GM12878 (cell line): ENCODE measurements around the gene VCAN. TPM values are rescaled to one million over a fixed set of nuclear protein-coding genes. Genes with fewer than 3 reads are reported as not detected.

ENCODE experiments used
- ATAC-seq: fragments of 200-7000 bp; cut with Tn5 transposase; 3 replicates; pipeline ENCODE4 v1.9.1; 2020; ENCODE audit warnings: mild to moderate bottlenecking, moderate library complexity
- BruUV-seq: library from RNA; stranded (reverse); fragments of 400-500 nt; replicated peaks from 2 replicates; lab custom pipeline; 2021; lab: Mats Ljungman, UMichigan
- CTCF ChIA-PET: fragments of 300-600 bp; sonication (Branson Sonifier 250); formaldehyde crosslinking; extraction: SDS; loops from one replicate; lab custom pipeline; 2021; ENCODE audit warnings: inconsistent platforms; lab: Yijun Ruan, JAX
- POLR2A ChIA-PET: fragments of 350-600 bp; formaldehyde crosslinking; extraction: SDS; loops from one replicate; lab custom pipeline; 2021; ENCODE audit warnings: inconsistent platforms; lab: Charles Lee
- RAD21 ChIA-PET: fragments of 300-600 bp; sonication (Branson Sonifier 250); formaldehyde crosslinking; loops from one replicate; lab custom pipeline; 2023; ENCODE audit warnings: antibody characterized with exemption; ENCODE audit not compliant: unreplicated experiment; lab: Charles Lee
- SMC1A ChIA-PET: fragments of 300-600 bp; sonication (Branson Sonifier 250); formaldehyde crosslinking; loops from one replicate; lab custom pipeline; 2023; ENCODE audit not compliant: unreplicated experiment, uncharacterized antibody; lab: Charles Lee
- DNase-seq: peaks from one replicate; pipeline ENCODE4 v3.0.0-alpha.2; 2011; ENCODE audit warnings: low read depth, low spot score
- FAIRE-seq: peaks from 3 replicates; lab custom pipeline; 2011; peaks lifted over from hg19 to GRCh38; lab: Jason Lieb, UNC
- H2AFZ ChIP-seq: 2 replicates; pipeline ENCODE4 v1.6.0; 2011; ENCODE audit warnings: low read depth, low read length, control low read depth; ENCODE audit not compliant: control insufficient read depth
- H3K27ac ChIP-seq: 2 replicates; pipeline ENCODE4 v1.5.1; 2011; ENCODE audit warnings: control low read depth; ENCODE audit not compliant: control insufficient read depth, insufficient read depth
- H3K27me3 ChIP-seq, 2 experiments: replicated peaks in 1 of 2; 2 replicates each; pipeline versions ENCODE4 v1.6.0 to v1.6.1; 2011; ENCODE audit warnings: low read length in 1 of 2; ENCODE audit not compliant: control insufficient read depth in 2 of 2, insufficient read depth in 2 of 2
- H3K36me3 ChIP-seq, 2 experiments: 2 replicates each; pipeline ENCODE4 v1.5.1; 2011; ENCODE audit warnings: low read length in 1 of 2; ENCODE audit not compliant: control insufficient read depth in 2 of 2, insufficient read depth in 2 of 2
- H3K4me1 ChIP-seq: 2 replicates; pipeline ENCODE4 v1.6.1; 2011; ENCODE audit warnings: mild to moderate bottlenecking, low read length, moderate library complexity, mixed read lengths; ENCODE audit not compliant: control insufficient read depth, insufficient read depth
- H3K4me2 ChIP-seq: 2 replicates; pipeline ENCODE4 v1.6.0; 2011; ENCODE audit warnings: control low read depth; ENCODE audit not compliant: control insufficient read depth, insufficient read depth
- H3K4me3 ChIP-seq: fragments of 200-600 bp; sonication (generic); 2 replicates; pipeline ENCODE4 v1.5.1; 2016
- H3K79me2 ChIP-seq: 2 replicates; pipeline ENCODE4 v1.6.0; 2011; ENCODE audit warnings: low read length; ENCODE audit not compliant: control insufficient read depth, insufficient read depth
- H3K9ac ChIP-seq: 2 replicates; pipeline ENCODE4 v1.8.0; 2011; ENCODE audit warnings: low read length, control low read depth, mixed read lengths; ENCODE audit not compliant: control insufficient read depth, insufficient read depth
- H3K9me3 ChIP-seq: replicated peaks from 3 replicates; pipeline ENCODE4 v1.5.1; 2011; ENCODE audit warnings: mild to moderate bottlenecking, low read length; ENCODE audit not compliant: control insufficient read depth, insufficient read depth
- H4K20me1 ChIP-seq: 2 replicates; pipeline ENCODE4 v1.6.0; 2011; ENCODE audit not compliant: control insufficient read depth, insufficient read depth
- EP300 ChIP-seq, 2 experiments: fragments of 150-350 bp in 1 of 2; IDR thresholded peaks; 2 replicates each; pipeline ENCODE4 v1.6.1; 2011 to 2012; ENCODE audit warnings: low read depth in 2 of 2, low read length in 2 of 2, borderline replicate concordance in 1 of 2, improper control_type of control experiment in 1 of 2, inconsistent platforms in 1 of 2; ENCODE audit not compliant: control insufficient read depth in 1 of 2
- ETV6 ChIP-seq, 2 experiments: fragments of 450-650 bp in 1 of 2; IDR thresholded peaks in 1 of 2; conservative IDR thresholded peaks in 1 of 2; 2 replicates each; pipeline ENCODE4 v1.6.1; 2014; ENCODE audit warnings: antibody characterized with exemption in 1 of 2, borderline replicate concordance in 1 of 2, low read depth in 1 of 2, mild to moderate bottlenecking in 1 of 2, moderate library complexity in 1 of 2
- KAT2A ChIP-seq: conservative IDR thresholded peaks from 2 replicates; pipeline ENCODE4 v1.6.1; 2011; ENCODE audit warnings: low read depth, low read length; ENCODE audit not compliant: control insufficient read depth
- NR2F1 ChIP-seq: fragments of 450-650 bp; conservative IDR thresholded peaks from 2 replicates; pipeline ENCODE4 v1.6.1; 2017; ENCODE audit warnings: mild to moderate bottlenecking
- POLR2AphosphoS2 ChIP-seq: IDR thresholded peaks from 2 replicates; pipeline ENCODE4 v1.6.1; 2011; ENCODE audit warnings: low read depth, mild to moderate bottlenecking, low read length, improper control_type of control experiment, moderate library complexity
- REST ChIP-seq: IDR thresholded peaks from 2 replicates; pipeline ENCODE4 v1.6.1; 2012; ENCODE audit warnings: mild to moderate bottlenecking, low read depth, low read length
- SMAD5 ChIP-seq: IDR thresholded peaks from 2 replicates; pipeline ENCODE4 v1.6.1; 2016; ENCODE audit warnings: antibody characterized with exemption, low read depth
- STAT1 ChIP-seq: fragments of 450-650 bp; conservative IDR thresholded peaks from 2 replicates; pipeline ENCODE4 v1.6.1; 2014; ENCODE audit warnings: antibody characterized with exemption, mild to moderate bottlenecking
- SUPT20H ChIP-seq: IDR thresholded peaks from 2 replicates; pipeline ENCODE4 v1.6.1; 2011; ENCODE audit warnings: low read depth, mild to moderate bottlenecking, low read length, moderate library complexity, borderline replicate concordance; ENCODE audit not compliant: control insufficient read depth
- YY1 ChIP-seq: IDR thresholded peaks from 2 replicates; pipeline ENCODE4 v1.6.1; 2011; ENCODE audit warnings: low read depth, mild to moderate bottlenecking, low read length
- ZBTB33 ChIP-seq: fragments of 450-650 bp; IDR thresholded peaks from 2 replicates; pipeline ENCODE4 v1.6.1; 2017; ENCODE audit warnings: mild to moderate bottlenecking
- ZNF217 ChIP-seq: fragments of 450-650 bp; IDR thresholded peaks from 2 replicates; pipeline ENCODE4 v1.6.1; 2017; ENCODE audit warnings: antibody characterized with exemption, mild to moderate bottlenecking
- WGBS: methylation state at CpG from one replicate; pipeline ENCODE4 v1.1.6; 2016; ENCODE audit warnings: low lambda C conversion rate; ENCODE audit not compliant: insufficient replicate concordance, insufficient coverage; ENCODE audit errors: missing lambda C conversion rate; 5-methylcytosine and 5-hydroxymethylcytosine counted together
- in situ Hi-C: fragments of 300-500 bp; cut with MboI; formaldehyde crosslinking; loops from 9 replicates; pipeline ENCODE4 v1.14.3; 2018; ENCODE audit warnings: mixed read lengths
- intact Hi-C: fragments of 100-400 bp; cut with micrococcal nuclease; formaldehyde crosslinking; loops from one replicate; pipeline ENCODE4 v1.14.2; 2022; ENCODE audit not compliant: unreplicated experiment
- polyA plus RNA-seq, 11 experiments: library from polyadenylated mRNA; depleted of rRNA in 4 of 11; unstranded in 6 of 11; stranded (reverse) in 5 of 11; fragments of >200 nt; fragmentation: Nextera tagmentation in 4 of 11; fragmentation: Illumina TruSeq in 1 of 11; extraction: Ambion mirVana in 4 of 11; extraction: Trizol in 1 of 11; gene quantifications; 1 replicate in 1 of 11; 2 replicates in 10 of 11; pipeline versions ENCODE4 v1.2.1 to v1.2.3, GENCODE V29; 2011 to 2016; ENCODE audit warnings: inconsistent platforms in 2 of 11, missing spikeins in 2 of 11, low read depth in 1 of 11
- total RNA-seq, 4 experiments: library from RNA; depleted of rRNA in 3 of 4; stranded (reverse); fragments of >200 nt in 3 of 4; fragmentation: Illumina TruSeq in 1 of 4; extraction: Trizol in 1 of 4; gene quantifications; 2 replicates each; pipeline versions ENCODE4 v1.2.1 to v1.2.3, GENCODE V29; 2013 to 2021

Gene VCAN
- total and polyA plus RNA-seq, 10 of the 15 experiments (the other 5 are each of a cell fraction or from before 2014, with no cell fraction given), result 1.2 to 15.2 (median 4.5) TPM

GRCh38 chr5:83513491-83513890, 41.9 kb downstream of the VCAN start:
- H2AFZ ChIP-seq, result no peak overlapping the region
- RAD21 ChIA-PET, result no interaction called here
- no peaks in the 10 kb centered on the region for H3K9me3 ChIP-seq
- intact Hi-C loops, result no loop called here
- no peak overlapping the region for H3K4me2 ChIP-seq
- no peak overlapping the region for H3K27ac ChIP-seq
- H3K36me3 ChIP-seq, result no peaks in the 10 kb centered on the region
- 16% methylated on average over 3 of the region's 3 CpGs for WGBS
- TF ChIP-seq SMAD5, result no peak
- no peaks in the 10 kb centered on the region for H3K4me1 ChIP-seq
- DNase-seq (no peak), FAIRE-seq (no peak), ATAC-seq (no peak)
- CTCF ChIA-PET, result no interaction called here
- BruUV-seq, result no TSS peak
- H3K27me3 ChIP-seq, result no peaks in the 10 kb centered on the region
- in situ Hi-C loops, result no loop called here
- no peak overlapping the region for H3K9ac ChIP-seq
- SMC1A ChIA-PET, result interaction anchor here (0.8 to 0.9 kb wide), 2 partner anchors 10 to 11 kb away, joined by 3 read pairs; no protein-coding TSS in a partner anchor
- no peak overlapping the region for H3K4me3 ChIP-seq
- POLR2A ChIA-PET, result interaction anchor here (0.6 kb wide), 1 partner anchor 504 kb away, joined by 3 read pairs; no protein-coding TSS in a partner anchor
- no peaks in the 10 kb centered on the region for H4K20me1 ChIP-seq
- no peaks in the 10 kb centered on the region for H3K79me2 ChIP-seq

GRCh38 chr5:83516377-83516776, 44.8 kb downstream of the VCAN start:
- 36% methylated on average over 2 of the region's 2 CpGs for WGBS
- no peak for DNase-seq
- Histone ChIP-seq H3K4me2 (no peak overlapping the region), H3K27ac (no peak overlapping the region), H2AFZ (no peak overlapping the region), H3K27me3 (no peaks in the 10 kb centered on the region), H3K4me3 (no peak overlapping the region), H4K20me1 (no peaks in the 10 kb centered on the region), H3K9ac (no peak overlapping the region), H3K4me1 (no peaks in the 10 kb centered on the region), H3K79me2 (no peaks in the 10 kb centered on the region), H3K9me3 (no peaks in the 10 kb centered on the region), H3K36me3 (no peaks in the 10 kb centered on the region)
- no peak for ATAC-seq
- intact Hi-C loops, result no loop called here
- BruUV-seq, result no TSS peak
- POLR2A ChIA-PET, result no interaction called here
- RAD21 ChIA-PET, result no interaction called here
- SMC1A ChIA-PET, result no interaction called here
- TF ChIP-seq NR2F1 (no peak), POLR2AphosphoS2 (no peak), KAT2A (no peak), SUPT20H (no peak), YY1 (no peak), ETV6 (conservative IDR thresholded peaks at IDR 0.05 in 1 of 2, IDR thresholded peaks at IDR 0.05 in 1 of 2; ENCODE audit: borderline replicate concordance in 1 of 2, low read depth in 1 of 2) (no peak), REST (no peak), ZBTB33 (no peak), EP300 (IDR thresholded peaks at IDR 0.05; ENCODE audit: borderline replicate concordance in 1 of 2, control insufficient read depth in 1 of 2, low read depth in 2 of 2, low read length in 2 of 2) (no peak), ZNF217 (no peak), STAT1 (no peak)
- in situ Hi-C loops, result no loop called here
- FAIRE-seq, result no peak
- CTCF ChIA-PET, result no interaction called here
